Melanocyte of skin (primary cell): ENCODE results near the gene EMC9. TPM values are rescaled to one million over a fixed set of nuclear protein-coding genes. Genes with fewer than 3 reads are reported as not detected.

Experiments
- small RNA-seq, 2 donors: library from RNA; depleted of rRNA; stranded (forward); fragments of <200 nt; gene quantifications; one replicate each; pipeline ENCODE3, GENCODE V24; 2012
- total RNA-seq, 2 donors: library from RNA; depleted of rRNA; stranded (reverse); fragments of >200 nt; gene quantifications; 2 replicates each; pipeline ENCODE4 v1.2.3, GENCODE V29; 2012

EMC9 gene
- total RNA-seq: 10 to 100 TPM; 16.9 to 18.6 TPM

DNA sequence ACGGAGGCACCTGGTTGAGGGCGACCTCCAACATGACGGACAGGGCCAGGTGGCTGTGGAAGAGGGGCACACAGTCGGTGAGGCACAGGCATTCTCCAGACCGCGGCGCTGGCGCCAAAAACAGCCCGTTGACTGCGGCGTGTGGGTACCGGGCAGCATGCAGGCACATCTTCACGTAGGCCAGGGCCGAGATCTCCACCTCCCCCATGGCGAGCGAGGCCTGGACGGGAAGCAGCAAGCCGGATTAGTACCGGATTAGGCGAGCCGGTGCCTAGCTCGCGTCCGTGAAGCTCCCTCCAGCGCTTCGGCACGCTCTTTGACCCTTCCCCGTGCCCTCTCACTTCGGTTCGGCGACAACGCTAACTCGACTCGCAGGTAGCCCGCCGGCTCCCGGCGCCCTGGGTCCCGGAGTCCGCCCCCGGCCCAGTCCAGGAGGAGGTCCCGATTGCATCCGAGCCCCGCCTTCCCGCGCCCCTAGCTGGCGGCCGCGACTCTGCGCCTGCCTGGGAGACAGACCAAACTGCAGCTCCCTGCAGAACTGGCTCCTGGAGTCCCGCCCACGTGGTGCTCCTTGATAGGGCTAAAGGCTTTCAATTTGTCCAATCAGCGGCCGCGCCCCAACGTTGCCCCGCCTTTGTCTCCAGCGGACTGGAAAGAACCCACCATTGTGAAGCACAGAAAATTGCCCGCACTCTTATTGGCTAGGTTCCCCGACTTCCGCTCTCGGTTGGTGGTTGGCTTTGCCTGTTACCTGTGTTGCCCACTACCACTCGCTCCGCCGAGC is at the start of gene EMC9:
EMC9 (minus strand) TSS at position 495 of the 784 bp plus-strand sequence; CDS start at position 208, 287 bp downstream.

DNA sequence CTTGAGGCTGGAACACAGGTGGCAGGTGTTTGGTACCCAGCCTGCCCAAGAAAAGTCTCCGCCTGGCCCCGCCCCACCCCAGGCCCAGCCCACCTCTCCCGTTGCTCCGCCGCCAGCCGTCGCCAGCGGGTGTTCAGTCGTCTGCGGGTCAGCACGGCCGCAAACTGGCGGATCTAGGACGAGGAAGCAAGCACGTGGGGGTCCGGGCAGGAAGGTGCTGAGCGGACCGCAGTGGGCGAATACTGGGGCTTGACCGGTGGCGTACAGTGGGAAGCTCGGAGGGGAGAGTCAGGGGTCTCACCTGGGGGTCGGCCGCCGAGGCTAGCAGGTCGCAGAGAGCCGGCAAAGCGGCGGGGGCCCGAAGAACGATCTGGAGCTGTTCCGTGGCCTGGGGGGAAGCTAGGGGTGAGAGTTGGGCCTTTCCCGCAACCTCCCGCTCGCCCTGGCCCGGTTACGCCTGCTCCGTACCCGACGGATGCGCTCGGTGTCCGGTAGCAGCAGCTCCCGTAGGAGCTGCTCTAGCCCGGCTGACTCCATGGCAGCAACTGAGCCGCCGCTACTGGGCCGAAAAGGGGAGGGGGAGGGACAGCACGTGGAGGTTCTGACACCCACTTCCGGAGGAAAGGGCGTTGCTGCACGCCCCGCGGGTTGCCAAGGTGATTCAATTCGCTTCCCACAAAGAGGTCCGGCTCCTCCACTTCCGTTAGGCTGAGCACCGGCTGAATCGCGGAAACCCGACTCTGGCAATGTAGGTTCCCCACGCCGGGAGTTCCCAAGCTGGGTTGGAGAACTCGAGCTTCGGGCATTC is 47.1 kb upstream of the EMC9 start, which contains the start of gene IPO4:
IPO4 (minus strand) TSS at position 566 of the 808 bp plus-strand sequence; CDS start at position 537, 29 bp downstream.

GRCh38 chr14:24171422-24172260 is 30.2 kb upstream of the EMC9 start, which contains the start of gene REC8:
REC8 (plus strand) TSS chr14:24172080; CDS start chr14:24172553, 473 bp downstream.

GRCh38 chr14:24160850-24161804 is 19.7 kb upstream of the EMC9 start, which contains the start of gene IRF9:
IRF9 (plus strand) TSS chr14:24161265; CDS start chr14:24162145, 880 bp downstream.

GRCh38 chr14:24146978-24147760 is 5.8 kb upstream of the EMC9 start, which contains the start of gene RNF31:
RNF31 (plus strand) TSS chr14:24147498; CDS start chr14:24147699, 201 bp downstream.

DNA sequence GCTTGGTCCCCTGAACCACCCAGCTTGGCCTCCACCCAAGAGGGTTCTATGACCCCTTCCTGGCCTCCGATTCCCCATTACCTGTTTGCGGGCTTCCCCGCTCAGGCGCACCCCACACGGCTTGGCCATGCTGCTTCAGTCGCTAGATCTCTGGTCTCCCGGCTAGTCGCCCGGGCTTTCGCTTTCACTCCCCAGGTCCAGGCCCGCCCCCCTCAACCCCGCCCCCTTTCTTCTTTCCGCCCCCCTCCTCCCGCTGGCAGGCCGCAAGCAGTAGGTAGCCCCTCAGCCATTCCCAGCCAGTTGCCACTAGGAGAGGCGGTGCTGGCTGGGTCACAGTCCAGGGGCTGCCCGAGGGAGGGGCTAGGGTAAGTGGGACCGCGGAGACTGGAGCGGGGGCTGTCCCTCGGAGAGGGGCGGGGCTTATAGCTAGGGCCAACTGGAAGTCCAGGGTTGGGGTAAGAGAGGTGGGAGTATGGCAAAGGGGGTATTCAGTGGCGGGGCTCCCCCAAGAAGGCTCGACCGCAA is 5.1 kb upstream of the EMC9 start, which contains the start of gene PSME2:
PSME2 (minus strand) TSS at position 158 of the 525 bp plus-strand sequence; CDS start at position 129, 29 bp downstream.

GRCh38 chr14:24135834-24136683 is 5.3 kb downstream of the EMC9 start, which contains the start of gene PSME1:
PSME1 (plus strand) TSS chr14:24136194; CDS start chr14:24136263, 69 bp downstream.

DNA sequence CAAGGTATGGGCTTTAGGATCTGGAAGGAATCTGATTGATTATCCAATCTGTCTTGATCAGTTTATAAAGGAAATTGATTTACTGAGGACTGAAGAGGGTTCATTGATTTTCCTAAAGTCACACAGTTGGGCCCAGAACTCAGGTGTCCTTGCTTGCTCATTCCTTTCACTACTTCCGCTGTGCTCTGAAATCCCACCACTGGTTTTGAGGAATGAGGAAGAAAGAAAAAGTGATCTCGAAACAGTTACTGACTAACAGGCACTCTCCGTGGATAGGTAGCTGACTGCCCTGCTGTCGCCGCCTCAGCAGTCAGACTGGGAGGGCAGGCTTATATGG is 11.0 kb downstream of the EMC9 start, which contains the start of gene FITM1:
FITM1 (plus strand) TSS at position 280 of the 337 bp plus-strand sequence. CDS start 905 bp downstream, outside the sequence.

DNA sequence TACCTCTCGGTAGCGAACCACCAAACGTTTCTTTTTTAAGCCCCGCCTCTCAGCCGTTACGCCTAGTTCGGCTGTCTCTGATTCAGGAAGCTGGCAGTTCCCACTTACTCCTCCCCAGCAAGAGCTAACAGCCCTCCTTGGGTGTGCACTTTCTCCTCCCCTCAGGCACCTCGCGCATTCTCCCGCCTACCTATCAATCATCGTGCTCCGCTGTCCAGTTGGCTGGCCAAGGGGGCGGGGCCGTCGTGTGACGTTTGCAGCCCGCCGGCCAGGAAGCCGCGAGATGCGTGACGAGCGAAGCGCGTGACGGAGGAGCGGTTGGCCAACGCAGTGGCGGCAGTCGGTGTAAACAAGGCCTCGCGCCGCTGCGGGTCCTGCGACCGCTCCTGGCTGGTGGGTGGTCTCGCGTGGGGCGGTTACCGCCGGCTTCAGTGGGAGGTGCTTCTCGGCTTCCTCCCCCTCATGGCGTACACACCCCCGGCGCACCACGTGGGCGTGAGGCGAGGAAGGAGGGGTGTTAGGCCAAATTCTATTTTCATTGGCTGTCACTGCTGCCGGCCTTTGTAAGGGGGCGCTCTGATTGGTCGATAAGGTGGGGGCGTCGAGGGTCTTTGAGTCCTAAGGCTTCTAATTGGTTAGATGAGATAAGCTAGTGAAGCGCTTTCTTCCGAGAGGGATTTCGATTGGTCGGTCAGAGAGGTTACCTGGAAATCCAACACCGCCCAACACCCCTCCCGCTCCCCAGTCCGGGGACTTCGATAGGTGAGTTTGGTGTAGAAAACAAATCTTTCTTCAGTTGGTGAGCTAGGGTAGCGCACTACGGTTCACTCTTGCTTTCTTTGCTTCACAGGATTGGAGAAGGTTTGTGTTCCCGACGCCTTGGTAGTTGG is 26.6 kb downstream of the EMC9 start, which contains the start of the genes DCAF11 and NRL:
DCAF11 (plus strand) TSS at position 246 of the 890 bp plus-strand sequence. CDS start 818 bp downstream, outside the sequence.
NRL (minus strand) TSS at position 418 of the 890 bp plus-strand sequence. CDS start 32,101 bp downstream, outside the sequence.

DNA sequence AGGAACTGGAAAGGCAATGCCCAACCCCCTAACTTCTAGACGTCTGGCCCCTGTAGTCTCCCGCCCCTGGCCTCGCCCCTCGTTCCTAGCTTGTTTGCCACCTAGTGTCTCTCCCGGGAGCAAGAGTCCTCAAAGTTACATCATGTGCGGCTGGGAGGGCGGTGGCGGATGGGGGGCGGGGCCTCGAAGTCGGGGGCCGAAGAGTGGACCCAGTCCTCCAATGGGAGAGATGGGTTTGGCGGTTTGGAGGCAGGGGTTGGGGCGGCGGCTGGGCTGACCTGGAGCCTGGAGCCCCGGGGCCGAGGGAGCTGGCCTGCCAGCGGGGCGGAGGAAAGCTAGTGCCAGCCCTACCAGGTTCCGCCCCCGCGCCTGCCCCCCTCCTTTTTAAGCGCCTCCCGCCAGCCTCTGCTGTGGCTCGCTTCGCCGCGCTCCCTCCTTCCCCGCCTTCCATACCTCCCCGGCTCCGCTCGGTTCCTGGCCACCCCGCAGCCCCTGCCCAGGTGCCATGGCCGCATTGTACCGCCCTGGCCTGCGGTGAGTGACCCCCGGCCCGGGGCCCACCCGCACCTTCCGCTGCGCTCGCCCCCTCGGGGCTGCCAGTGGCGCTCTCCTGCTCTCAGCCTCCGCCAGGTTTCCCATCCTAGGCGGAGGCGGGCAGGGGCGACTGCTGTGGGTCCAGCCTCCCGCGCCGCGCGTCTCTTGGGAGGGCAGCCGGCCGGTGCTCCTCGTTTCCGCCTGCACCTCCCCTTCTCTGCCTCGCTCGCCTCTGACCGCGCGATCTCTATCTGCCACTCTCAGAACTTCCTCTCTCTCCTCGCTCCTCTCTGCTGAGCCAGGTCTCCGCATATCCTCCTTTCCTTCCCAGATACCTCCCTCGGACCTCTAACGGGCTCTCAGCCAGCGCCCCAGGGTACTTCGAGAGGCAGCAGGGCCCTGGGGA is 47.2 kb downstream of the EMC9 start, which contains the start of gene PCK2:
PCK2 (plus strand) TSS at position 411 of the 940 bp plus-strand sequence; CDS start at position 506, 95 bp downstream.

Small RNA genes within 50 kb of the gene (small RNA-seq; reads per million reads assigned to genes)
- gene AL136295.4: 0.29 to 0.73 reads per million in 2 donors
- gene IPO4: 0 to 0.17 reads per million in 2 donors
- 0 to 0.26 reads per million in 2 donors for gene IRF9
- 0.04 to 0.41 reads per million in 2 donors for gene RNA5SP383

Other genes with a start within 250 kb of the EMC9 start
- gene DHRS4, start 187.8 kb downstream of the EMC9 start, total RNA-seq: 10 to 100 TPM; 30.6 to 34.4 TPM
- 10 to 100 TPM in 1 of 2 donors, 1 to 10 TPM in 1; 8.9 to 11.7 TPM for gene DHRS4L2, start 152.7 kb downstream of the EMC9 start, total RNA-seq
- 1 to 10 TPM in 1 of 2 donors, under 1 TPM in 1; 1.00 to 1.7 TPM for gene CARMIL3, start 89.6 kb downstream of the EMC9 start, total RNA-seq
- not detected for gene CPNE6, start 70.0 kb downstream of the EMC9 start, total RNA-seq
- 10 to 100 TPM in 1 of 2 donors, 1 to 10 TPM in 1; 9.3 to 16.7 TPM for gene PCK2, start 47.3 kb downstream of the EMC9 start, total RNA-seq
- gene DCAF11, start 26.8 kb downstream of the EMC9 start, total RNA-seq: 10 to 100 TPM; 74.3 to 83.3 TPM
- gene NRL, start 26.6 kb downstream of the EMC9 start, total RNA-seq: 1 to 10 TPM; 1.7 to 2.0 TPM
- under 1 TPM in 1 of 2 donors, not detected in 1; 0.34 TPM for gene FITM1, start 10.9 kb downstream of the EMC9 start, total RNA-seq
- 100 to 1,000 TPM; 116 TPM for gene PSME1, start 5.4 kb downstream of the EMC9 start, total RNA-seq
- gene PSME2, start 5.0 kb upstream of the EMC9 start, total RNA-seq: 100 to 1,000 TPM; 163 to 168 TPM
- gene RNF31, start 5.9 kb upstream of the EMC9 start, total RNA-seq: 10 to 100 TPM; 58.8 to 76.9 TPM
- 100 to 1,000 TPM; 161 to 192 TPM for gene IRF9, start 19.7 kb upstream of the EMC9 start, total RNA-seq
- 10 to 100 TPM in 1 of 2 donors, 1 to 10 TPM in 1; 8.9 to 29.0 TPM for gene REC8, start 30.5 kb upstream of the EMC9 start, total RNA-seq
- gene IPO4, start 47.2 kb upstream of the EMC9 start, total RNA-seq: 10 to 100 TPM; 38.2 to 69.3 TPM
- 10 to 100 TPM; 57.6 to 60.9 TPM for gene TM9SF1, start 53.9 kb upstream of the EMC9 start, total RNA-seq
- not detected for gene TSSK4, start 64.1 kb upstream of the EMC9 start, total RNA-seq
- 10 to 100 TPM in 1 of 2 donors, 1 to 10 TPM in 1; 8.3 to 12.4 TPM for gene CHMP4A, start 71.9 kb upstream of the EMC9 start, total RNA-seq
- 1 to 10 TPM; 3.3 to 7.9 TPM for gene MDP1, start 74.5 kb upstream of the EMC9 start, total RNA-seq
- gene NEDD8, start 90.8 kb upstream of the EMC9 start, total RNA-seq: 10 to 100 TPM; 80.2 to 96.6 TPM
- 10 to 100 TPM; 39.9 to 64.6 TPM for gene GMPR2, start 91.3 kb upstream of the EMC9 start, total RNA-seq
- 10 to 100 TPM; 44.6 to 52.7 TPM for gene TINF2, start 101.0 kb upstream of the EMC9 start, total RNA-seq
- gene TGM1, start 121.6 kb upstream of the EMC9 start, total RNA-seq: under 1 TPM in 1 of 2 donors, not detected in 1; 0.34 TPM
- gene RABGGTA, start 130.0 kb upstream of the EMC9 start, total RNA-seq: 10 to 100 TPM; 38.5 to 41.0 TPM
- gene DHRS1, start 158.2 kb upstream of the EMC9 start, total RNA-seq: 10 to 100 TPM; 11.0 to 20.3 TPM
- gene NOP9, start 158.3 kb upstream of the EMC9 start, total RNA-seq: 10 to 100 TPM; 23.1 to 28.3 TPM
- 1 to 10 TPM; 1.7 to 2.4 TPM for gene CIDEB, start 166.4 kb upstream of the EMC9 start, total RNA-seq
- gene LTB4R2, start 168.5 kb upstream of the EMC9 start, total RNA-seq: 1 to 10 TPM; 3.3 to 4.5 TPM
- 1 to 10 TPM in 1 of 2 donors, under 1 TPM in 1; 1.00 to 2.1 TPM for gene LTB4R, start 169.9 kb upstream of the EMC9 start, total RNA-seq
- gene ADCY4, start 193.5 kb upstream of the EMC9 start, total RNA-seq: under 1 TPM; under 0.01 to 0.34 TPM
- gene RIPK3, start 198.4 kb upstream of the EMC9 start, total RNA-seq: 1 to 10 TPM; 3.4 to 3.7 TPM
- 10 to 100 TPM; 16.0 to 29.3 TPM for gene NFATC4, start 226.6 kb upstream of the EMC9 start, total RNA-seq